MM.1S (cell line): ENCODE measurements around the gene BTN2A1.

Source experiments
- DNase-seq: peaks from one replicate; pipeline ENCODE4 v3.0.0-alpha.2; 2015
- H2AFZ ChIP-seq: fragments of 300-600 bp; sonication (generic); 2 replicates; pipeline ENCODE4 v1.6.0; 2016; ENCODE audit warnings: antibody characterized with exemption, low read length
- H3F3A ChIP-seq: fragments of 300-600 bp; sonication (generic); 2 replicates; pipeline ENCODE4 v1.6.1; 2016; ENCODE audit warnings: mild to moderate bottlenecking, antibody characterized with exemption, low read length, moderate library complexity, mixed read lengths; ENCODE audit not compliant: insufficient read depth
- H3K27ac ChIP-seq: fragments of 300-600 bp; sonication (generic); 2 replicates; pipeline ENCODE4 v1.5.1; 2016; ENCODE audit warnings: mild to moderate bottlenecking, low read length
- H3K27me3 ChIP-seq: fragments of 300-600 bp; sonication (generic); replicated peaks from 2 replicates; pipeline ENCODE4 v1.6.0; 2016; ENCODE audit warnings: low read length; ENCODE audit not compliant: insufficient read depth
- H3K36me3 ChIP-seq: fragments of 300-600 bp; sonication (generic); replicated peaks from 2 replicates; pipeline ENCODE4 v1.6.1; 2016; ENCODE audit warnings: mild to moderate bottlenecking, low read length, mixed read lengths; ENCODE audit not compliant: insufficient read depth
- H3K4me1 ChIP-seq: fragments of 300-600 bp; sonication (generic); 2 replicates; pipeline ENCODE4 v1.6.1; 2016; ENCODE audit warnings: low read length, mixed read lengths
- H3K4me2 ChIP-seq: fragments of 300-600 bp; sonication (generic); 2 replicates; pipeline ENCODE4 v1.6.0; 2016; ENCODE audit warnings: low read depth, low read length
- H3K4me3 ChIP-seq: fragments of 300-600 bp; sonication (generic); 2 replicates; pipeline ENCODE4 v1.5.1; 2016; ENCODE audit warnings: low read length, mixed read lengths
- H3K79me2 ChIP-seq: fragments of 300-600 bp; sonication (generic); 2 replicates; pipeline ENCODE4 v1.6.1; 2016; ENCODE audit warnings: mixed run types, low read length, mixed read lengths
- H3K9ac ChIP-seq: fragments of 300-600 bp; sonication (generic); 2 replicates; pipeline ENCODE4 v1.6.1; 2016; ENCODE audit warnings: low read length, mixed read lengths
- H3K9me2 ChIP-seq: fragments of 300-600 bp; sonication (generic); replicated peaks from 2 replicates; pipeline ENCODE4 v1.6.1; 2016; ENCODE audit warnings: mild to moderate bottlenecking, low read length, mixed read lengths; ENCODE audit not compliant: insufficient read depth
- H3K9me3 ChIP-seq: fragments of 300-600 bp; sonication (generic); replicated peaks from 2 replicates; pipeline ENCODE4 v1.6.1; 2016; ENCODE audit warnings: mild to moderate bottlenecking, low read length, mixed read lengths; ENCODE audit not compliant: insufficient read depth
- H4K20me1 ChIP-seq: fragments of 300-600 bp; sonication (generic); 2 replicates; pipeline ENCODE4 v1.6.1; 2016; ENCODE audit warnings: mild to moderate bottlenecking, low read length, moderate library complexity, mixed read lengths; ENCODE audit not compliant: insufficient read depth
- EZH2 ChIP-seq: fragments of 300-600 bp; sonication (generic); optimal IDR thresholded peaks from 2 replicates; pipeline ENCODE3; 2017; ENCODE audit warnings: low read depth, mild to moderate bottlenecking, antibody characterized with exemption, low read length, mixed read lengths
- EZH2phosphoT487 ChIP-seq: fragments of 300-600 bp; sonication (generic); IDR thresholded peaks from 2 replicates; pipeline ENCODE4 v1.6.1; 2018; ENCODE audit warnings: antibody characterized with exemption, low read length
- TF ChIP-seq, protein P1 (sequence below): fragments of 300-600 bp; sonication (generic); IDR thresholded peaks from 2 replicates; pipeline ENCODE4 v1.5.1; 2016; ENCODE audit warnings: antibody characterized with exemption, low read length, mixed read lengths

Gene BTN2A1

DNA sequence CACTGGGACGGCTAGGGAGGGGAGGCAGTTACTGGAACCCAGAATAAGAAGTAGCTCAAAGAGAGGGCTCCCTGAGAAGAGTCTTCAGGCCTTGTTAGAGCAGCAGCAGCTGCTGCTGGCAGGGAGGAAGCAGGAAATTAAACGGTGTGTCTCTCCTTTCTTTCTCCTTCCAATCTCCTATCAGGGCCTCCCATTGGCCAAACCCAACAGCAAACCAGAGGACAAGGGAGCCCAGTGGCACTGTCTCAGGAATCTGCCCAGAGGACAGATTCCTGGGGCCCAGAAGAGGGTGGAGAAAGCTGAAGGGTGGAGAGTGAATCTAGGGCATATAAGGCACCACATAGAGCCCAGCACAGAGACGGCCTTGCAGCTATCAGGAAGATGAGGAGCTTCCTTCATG lies 45.5 kb upstream of the BTN2A1 start:
- Histone ChIP-seq H3K79me2 (no peaks in the 10 kb centered on the region), H3K27me3 (no peaks in the 10 kb centered on the region), H3K9me3 (no peaks in the 10 kb centered on the region), H3K4me3 (no peak overlapping the region), H3K9ac (no peak overlapping the region), H3K4me1 (no peaks in the 10 kb centered on the region), H3K36me3 (peaks cover 7% of the 10 kb centered on the region; the same call in 1 of the 2 replicates), H3K9me2 (no peaks in the 10 kb centered on the region), H4K20me1 (no peaks in the 10 kb centered on the region), H3K4me2 (no peak overlapping the region), H2AFZ (no peak overlapping the region), H3K27ac (no peak overlapping the region), H3F3A (no peaks in the 10 kb centered on the region)
- DNase-seq, result no peak
- TF ChIP-seq EZH2phosphoT487, result no peak
- TF ChIP-seq EZH2, result no peak
- TF ChIP-seq, protein P1, sequence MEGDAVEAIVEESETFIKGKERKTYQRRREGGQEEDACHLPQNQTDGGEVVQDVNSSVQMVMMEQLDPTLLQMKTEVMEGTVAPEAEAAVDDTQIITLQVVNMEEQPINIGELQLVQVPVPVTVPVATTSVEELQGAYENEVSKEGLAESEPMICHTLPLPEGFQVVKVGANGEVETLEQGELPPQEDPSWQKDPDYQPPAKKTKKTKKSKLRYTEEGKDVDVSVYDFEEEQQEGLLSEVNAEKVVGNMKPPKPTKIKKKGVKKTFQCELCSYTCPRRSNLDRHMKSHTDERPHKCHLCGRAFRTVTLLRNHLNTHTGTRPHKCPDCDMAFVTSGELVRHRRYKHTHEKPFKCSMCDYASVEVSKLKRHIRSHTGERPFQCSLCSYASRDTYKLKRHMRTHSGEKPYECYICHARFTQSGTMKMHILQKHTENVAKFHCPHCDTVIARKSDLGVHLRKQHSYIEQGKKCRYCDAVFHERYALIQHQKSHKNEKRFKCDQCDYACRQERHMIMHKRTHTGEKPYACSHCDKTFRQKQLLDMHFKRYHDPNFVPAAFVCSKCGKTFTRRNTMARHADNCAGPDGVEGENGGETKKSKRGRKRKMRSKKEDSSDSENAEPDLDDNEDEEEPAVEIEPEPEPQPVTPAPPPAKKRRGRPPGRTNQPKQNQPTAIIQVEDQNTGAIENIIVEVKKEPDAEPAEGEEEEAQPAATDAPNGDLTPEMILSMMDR, result no peak

DNA sequence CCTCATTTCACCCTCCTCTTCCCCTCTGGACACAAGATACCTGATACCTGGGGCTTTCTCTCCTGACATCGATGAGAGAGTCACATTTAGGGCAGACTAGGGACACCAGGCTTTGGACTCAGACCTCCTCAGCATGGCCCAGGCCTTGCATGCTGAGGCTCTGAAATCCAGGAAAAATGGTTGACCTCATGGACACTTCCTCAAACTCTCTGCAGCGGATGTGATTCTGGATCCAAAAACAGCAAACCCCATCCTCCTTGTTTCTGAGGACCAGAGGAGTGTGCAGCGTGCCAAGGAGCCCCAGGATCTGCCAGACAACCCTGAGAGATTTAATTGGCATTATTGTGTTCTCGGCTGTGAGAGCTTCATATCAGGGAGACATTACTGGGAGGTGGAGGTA lies 44.8 kb upstream of the BTN2A1 start:
- H3K27me3 ChIP-seq, result no peaks in the 10 kb centered on the region
- no peak overlapping the region for H3K9ac ChIP-seq
- no peaks in the 10 kb centered on the region for H4K20me1 ChIP-seq
- no peak overlapping the region for H2AFZ ChIP-seq
- H3K4me2 ChIP-seq, result no peak overlapping the region
- H3K9me3 ChIP-seq, result no peaks in the 10 kb centered on the region
- no peaks in the 10 kb centered on the region for H3K4me1 ChIP-seq
- no peak for DNase-seq
- no peaks in the 10 kb centered on the region for H3K79me2 ChIP-seq
- H3K9me2 ChIP-seq, result no peaks in the 10 kb centered on the region
- H3K36me3 ChIP-seq, result peaks cover 7% of the 10 kb centered on the region; the same call in 1 of the 2 replicates
- no peak overlapping the region for H3K4me3 ChIP-seq
- H3F3A ChIP-seq, result no peaks in the 10 kb centered on the region
- H3K27ac ChIP-seq, result no peak overlapping the region
- TF ChIP-seq, protein P1, result no peak
- no peak for TF ChIP-seq EZH2
- TF ChIP-seq EZH2phosphoT487, result no peak

DNA sequence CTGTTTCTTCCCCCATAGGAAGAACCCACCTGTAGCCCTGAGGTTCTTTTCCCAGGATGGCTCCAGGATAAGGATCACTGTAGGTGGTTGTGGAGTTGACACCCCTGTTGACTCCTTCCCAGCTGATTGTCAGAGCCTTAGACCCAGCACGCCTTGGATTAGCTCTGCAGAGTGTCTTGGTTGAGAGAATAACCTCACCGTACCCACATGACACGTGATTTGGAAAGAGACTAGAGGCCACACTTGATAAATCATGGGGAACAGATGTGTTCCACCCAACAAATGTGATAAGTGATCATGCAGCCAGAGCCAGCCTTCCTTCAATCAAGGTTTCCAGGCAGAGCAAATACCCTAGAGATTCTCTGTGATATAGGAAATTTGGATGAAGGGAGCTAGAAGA lies 43.5 kb upstream of the BTN2A1 start:
- H3K4me2 ChIP-seq, result no peak overlapping the region
- no peak overlapping the region for H3K27ac ChIP-seq
- no peaks in the 10 kb centered on the region for H3K4me1 ChIP-seq
- no peak overlapping the region for H3K4me3 ChIP-seq
- 0 out of 2 replicates have a peak, but pooled peaks cover 7% of the 10 kb centered on the region for H3K36me3 ChIP-seq
- no peaks in the 10 kb centered on the region for H3K79me2 ChIP-seq
- H2AFZ ChIP-seq, result no peak overlapping the region
- TF ChIP-seq EZH2 (no peak), EZH2phosphoT487 (no peak)
- TF ChIP-seq, protein P1, result no peak
- H3K27me3 ChIP-seq, result no peaks in the 10 kb centered on the region
- H3K9me3 ChIP-seq, result no peaks in the 10 kb centered on the region
- H3F3A ChIP-seq, result no peaks in the 10 kb centered on the region
- no peak for DNase-seq
- H3K9me2 ChIP-seq, result no peaks in the 10 kb centered on the region
- H4K20me1 ChIP-seq, result no peaks in the 10 kb centered on the region
- no peak overlapping the region for H3K9ac ChIP-seq
